MM.1S (cell line): ENCODE measurements around the gene AAK1.

Experiments used
- DNase-seq: peaks from one replicate; pipeline ENCODE4 v3.0.0-alpha.2; 2015
- H2AFZ ChIP-seq: fragments of 300-600 bp; sonication (generic); 2 replicates; pipeline ENCODE4 v1.6.0; 2016; ENCODE audit warnings: antibody characterized with exemption, low read length
- H3F3A ChIP-seq: fragments of 300-600 bp; sonication (generic); 2 replicates; pipeline ENCODE4 v1.6.1; 2016; ENCODE audit warnings: mild to moderate bottlenecking, antibody characterized with exemption, low read length, moderate library complexity, mixed read lengths; ENCODE audit not compliant: insufficient read depth
- H3K27ac ChIP-seq: fragments of 300-600 bp; sonication (generic); 2 replicates; pipeline ENCODE4 v1.5.1; 2016; ENCODE audit warnings: mild to moderate bottlenecking, low read length
- H3K27me3 ChIP-seq: fragments of 300-600 bp; sonication (generic); replicated peaks from 2 replicates; pipeline ENCODE4 v1.6.0; 2016; ENCODE audit warnings: low read length; ENCODE audit not compliant: insufficient read depth
- H3K36me3 ChIP-seq: fragments of 300-600 bp; sonication (generic); replicated peaks from 2 replicates; pipeline ENCODE4 v1.6.1; 2016; ENCODE audit warnings: mild to moderate bottlenecking, low read length, mixed read lengths; ENCODE audit not compliant: insufficient read depth
- H3K4me1 ChIP-seq: fragments of 300-600 bp; sonication (generic); 2 replicates; pipeline ENCODE4 v1.6.1; 2016; ENCODE audit warnings: low read length, mixed read lengths
- H3K4me2 ChIP-seq: fragments of 300-600 bp; sonication (generic); 2 replicates; pipeline ENCODE4 v1.6.0; 2016; ENCODE audit warnings: low read depth, low read length
- H3K4me3 ChIP-seq: fragments of 300-600 bp; sonication (generic); 2 replicates; pipeline ENCODE4 v1.5.1; 2016; ENCODE audit warnings: low read length, mixed read lengths
- H3K79me2 ChIP-seq: fragments of 300-600 bp; sonication (generic); 2 replicates; pipeline ENCODE4 v1.6.1; 2016; ENCODE audit warnings: mixed run types, low read length, mixed read lengths
- H3K9ac ChIP-seq: fragments of 300-600 bp; sonication (generic); 2 replicates; pipeline ENCODE4 v1.6.1; 2016; ENCODE audit warnings: low read length, mixed read lengths
- H3K9me2 ChIP-seq: fragments of 300-600 bp; sonication (generic); replicated peaks from 2 replicates; pipeline ENCODE4 v1.6.1; 2016; ENCODE audit warnings: mild to moderate bottlenecking, low read length, mixed read lengths; ENCODE audit not compliant: insufficient read depth
- H3K9me3 ChIP-seq: fragments of 300-600 bp; sonication (generic); replicated peaks from 2 replicates; pipeline ENCODE4 v1.6.1; 2016; ENCODE audit warnings: mild to moderate bottlenecking, low read length, mixed read lengths; ENCODE audit not compliant: insufficient read depth
- H4K20me1 ChIP-seq: fragments of 300-600 bp; sonication (generic); 2 replicates; pipeline ENCODE4 v1.6.1; 2016; ENCODE audit warnings: mild to moderate bottlenecking, low read length, moderate library complexity, mixed read lengths; ENCODE audit not compliant: insufficient read depth
- EZH2 ChIP-seq: fragments of 300-600 bp; sonication (generic); optimal IDR thresholded peaks from 2 replicates; pipeline ENCODE3; 2017; ENCODE audit warnings: low read depth, mild to moderate bottlenecking, antibody characterized with exemption, low read length, mixed read lengths
- EZH2phosphoT487 ChIP-seq: fragments of 300-600 bp; sonication (generic); IDR thresholded peaks from 2 replicates; pipeline ENCODE4 v1.6.1; 2018; ENCODE audit warnings: antibody characterized with exemption, low read length
- TF ChIP-seq, protein P1 (sequence below): fragments of 300-600 bp; sonication (generic); IDR thresholded peaks from 2 replicates; pipeline ENCODE4 v1.5.1; 2016; ENCODE audit warnings: antibody characterized with exemption, low read length, mixed read lengths

The AAK1 gene

GRCh38 chr2:69436596-69436937 lies 207.0 kb downstream of the AAK1 start:
- no peaks in the 10 kb centered on the region for H3K9me2 ChIP-seq
- peaks cover 8% of the 10 kb centered on the region; the same call in 1 of the 2 replicates for H3K4me1 ChIP-seq
- no peaks in the 10 kb centered on the region for H4K20me1 ChIP-seq
- H3K27ac ChIP-seq: peak overlapping the region; percentile 78
- no peaks in the 10 kb centered on the region for H3K9me3 ChIP-seq
- no peak for TF ChIP-seq EZH2
- no peak for TF ChIP-seq EZH2phosphoT487
- TF ChIP-seq, protein P1, sequence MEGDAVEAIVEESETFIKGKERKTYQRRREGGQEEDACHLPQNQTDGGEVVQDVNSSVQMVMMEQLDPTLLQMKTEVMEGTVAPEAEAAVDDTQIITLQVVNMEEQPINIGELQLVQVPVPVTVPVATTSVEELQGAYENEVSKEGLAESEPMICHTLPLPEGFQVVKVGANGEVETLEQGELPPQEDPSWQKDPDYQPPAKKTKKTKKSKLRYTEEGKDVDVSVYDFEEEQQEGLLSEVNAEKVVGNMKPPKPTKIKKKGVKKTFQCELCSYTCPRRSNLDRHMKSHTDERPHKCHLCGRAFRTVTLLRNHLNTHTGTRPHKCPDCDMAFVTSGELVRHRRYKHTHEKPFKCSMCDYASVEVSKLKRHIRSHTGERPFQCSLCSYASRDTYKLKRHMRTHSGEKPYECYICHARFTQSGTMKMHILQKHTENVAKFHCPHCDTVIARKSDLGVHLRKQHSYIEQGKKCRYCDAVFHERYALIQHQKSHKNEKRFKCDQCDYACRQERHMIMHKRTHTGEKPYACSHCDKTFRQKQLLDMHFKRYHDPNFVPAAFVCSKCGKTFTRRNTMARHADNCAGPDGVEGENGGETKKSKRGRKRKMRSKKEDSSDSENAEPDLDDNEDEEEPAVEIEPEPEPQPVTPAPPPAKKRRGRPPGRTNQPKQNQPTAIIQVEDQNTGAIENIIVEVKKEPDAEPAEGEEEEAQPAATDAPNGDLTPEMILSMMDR: no peak
- peak overlapping the region; percentile 83 for H3K9ac ChIP-seq
- H3K4me2 ChIP-seq: peak overlapping the region; percentile 60
- H3K4me3 ChIP-seq: peak overlapping the region; percentile 83
- H3K27me3 ChIP-seq: no peaks in the 10 kb centered on the region
- peaks cover 5% of the 10 kb centered on the region; the same call in 1 of the 2 replicates for H3F3A ChIP-seq
- H2AFZ ChIP-seq: peak overlapping the region; percentile 83
- H3K79me2 ChIP-seq: peaks cover 18% of the 10 kb centered on the region
- H3K36me3 ChIP-seq: no peaks in the 10 kb centered on the region
- DNase-seq: peak; percentile 21

DNA sequence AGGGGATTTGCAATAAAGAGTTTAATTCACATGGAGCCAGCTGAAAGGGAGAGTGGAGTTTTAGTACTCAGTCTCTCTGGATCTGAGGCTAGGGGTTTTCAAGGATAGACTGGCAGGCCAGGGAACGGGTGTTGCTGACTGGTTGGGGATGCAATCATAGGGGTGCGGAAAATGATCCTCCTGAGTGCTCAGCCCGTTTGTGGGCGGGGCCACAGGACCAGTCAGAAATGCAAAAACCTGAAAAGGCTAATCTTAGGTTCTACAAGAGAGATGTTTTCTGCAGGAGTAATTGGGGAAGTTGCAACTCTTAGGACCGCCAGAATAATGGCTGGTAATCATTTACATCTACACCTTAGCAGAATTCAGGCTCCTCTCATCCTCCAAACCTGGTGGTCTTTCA lies 208.8 kb downstream of the AAK1 start:
- H3K9me3 ChIP-seq: no peaks in the 10 kb centered on the region
- H3K4me1 ChIP-seq: peaks cover 8% of the 10 kb centered on the region; the same call in 1 of the 2 replicates
- H3K27me3 ChIP-seq: no peaks in the 10 kb centered on the region
- no peaks in the 10 kb centered on the region for H3K36me3 ChIP-seq
- H3F3A ChIP-seq: peaks cover 5% of the 10 kb centered on the region; the same call in 1 of the 2 replicates
- no peaks in the 10 kb centered on the region for H4K20me1 ChIP-seq
- H3K9ac ChIP-seq: no peak overlapping the region
- no peak overlapping the region for H3K27ac ChIP-seq
- H3K4me3 ChIP-seq: no peak overlapping the region
- no peaks in the 10 kb centered on the region for H3K9me2 ChIP-seq
- no peak overlapping the region for H2AFZ ChIP-seq
- H3K4me2 ChIP-seq: no peak overlapping the region
- TF ChIP-seq EZH2: no peak
- TF ChIP-seq EZH2phosphoT487: no peak
- TF ChIP-seq, protein P1: no peak
- DNase-seq: no peak
- peaks cover 18% of the 10 kb centered on the region for H3K79me2 ChIP-seq

DNA sequence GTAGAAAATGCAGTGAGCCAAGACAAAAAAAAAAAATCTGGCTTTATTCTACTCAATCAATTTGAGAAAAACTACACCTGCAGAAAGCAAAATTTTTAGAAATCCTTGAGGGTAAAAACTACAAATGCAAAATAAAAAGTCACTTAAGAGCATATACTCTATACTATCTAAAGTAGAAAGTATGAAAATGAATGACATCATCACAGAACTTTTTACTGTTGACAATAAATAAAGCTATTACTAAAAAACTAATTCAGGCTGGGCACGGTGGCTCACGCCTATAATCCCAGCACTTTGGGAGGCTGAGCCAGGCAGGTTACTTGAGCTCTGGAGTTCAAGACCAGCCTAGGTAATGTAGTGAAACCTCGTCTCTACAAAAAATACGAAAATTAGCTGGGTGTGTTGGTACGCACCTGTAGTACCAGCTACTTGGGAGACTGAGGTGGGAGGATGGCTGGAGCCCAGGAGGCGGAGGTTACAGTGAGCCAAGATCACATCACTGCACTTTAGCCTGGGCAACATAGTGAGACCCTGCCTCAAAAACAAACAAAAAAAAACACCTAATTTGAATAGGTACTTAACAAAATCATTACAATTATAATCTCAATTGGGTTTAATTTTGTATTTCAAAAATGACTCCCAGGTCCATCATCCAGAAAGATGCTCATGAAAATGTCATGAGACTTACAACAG lies 213.9 kb downstream of the AAK1 start:
- Histone ChIP-seq H3K36me3 (no peaks in the 10 kb centered on the region), H2AFZ (no peak overlapping the region), H3K4me2 (no peak overlapping the region), H3K79me2 (no peaks in the 10 kb centered on the region), H3K9me3 (no peaks in the 10 kb centered on the region), H3K4me1 (no peaks in the 10 kb centered on the region), H3K9me2 (no peaks in the 10 kb centered on the region), H3F3A (no peaks in the 10 kb centered on the region), H3K4me3 (no peak overlapping the region), H3K27ac (no peak overlapping the region), H3K9ac (no peak overlapping the region), H3K27me3 (no peaks in the 10 kb centered on the region), H4K20me1 (no peaks in the 10 kb centered on the region)
- DNase-seq: no peak
- TF ChIP-seq EZH2phosphoT487 (no peak), EZH2 (no peak)
- TF ChIP-seq, protein P1: no peak
